ENCODE results near the gene GPR141.

GPR141 gene

GRCh38 chr7:37728747-37729146 is 45.2 kb downstream of the GPR141 start:
- FAIRE-seq = peak; percentile 85
- no peak for DNase-seq (ENCODE audit: insufficient read length, low spot score)
- TF ChIP-seq POLR2A (IDR thresholded peaks at IDR 0.05; ENCODE audit: low read depth, low read length) (no peak), SPI1 (IDR thresholded peaks at IDR 0.05; ENCODE audit: low read depth, low read length) (peak; percentile 93), POLR2AphosphoS5 (IDR thresholded peaks at IDR 0.05; ENCODE audit: low read depth, low read length) (no peak), TAF1 (IDR thresholded peaks at IDR 0.05; ENCODE audit: low read depth, low read length) (no peak)

- peak; percentile 51 for FAIRE-seq
Observed at GRCh38 chr7:37729181-37729580, 45.6 kb downstream of the GPR141 start.

GRCh38 chr7:37730501-37730900 is 46.9 kb downstream of the GPR141 start:
- no peak for TF ChIP-seq SPI1 (IDR thresholded peaks at IDR 0.05; ENCODE audit: low read depth, low read length)
- DNase-seq (ENCODE audit: insufficient read length, low spot score) = no peak

More at GRCh38 chr7:37729181-37729580, 45.6 kb downstream of the GPR141 start:
- TF ChIP-seq SPI1 (IDR thresholded peaks at IDR 0.05; ENCODE audit: low read depth, low read length) (no peak), PAX5 (IDR thresholded peaks at IDR 0.05; ENCODE audit: insufficient read depth, low read length, severe bottlenecking) (no peak), POLR2A (IDR thresholded peaks at IDR 0.05; ENCODE audit: low read depth, low read length) (no peak), POLR2AphosphoS5 (IDR thresholded peaks at IDR 0.05; ENCODE audit: low read depth, low read length) (no peak), TAF1 (IDR thresholded peaks at IDR 0.05; ENCODE audit: low read depth, low read length) (no peak), POU2F2 (IDR thresholded peaks at IDR 0.05; ENCODE audit: low read depth, low read length) (no peak)
- DNase-seq (ENCODE audit: insufficient read length, low spot score) = no peak

DNA sequence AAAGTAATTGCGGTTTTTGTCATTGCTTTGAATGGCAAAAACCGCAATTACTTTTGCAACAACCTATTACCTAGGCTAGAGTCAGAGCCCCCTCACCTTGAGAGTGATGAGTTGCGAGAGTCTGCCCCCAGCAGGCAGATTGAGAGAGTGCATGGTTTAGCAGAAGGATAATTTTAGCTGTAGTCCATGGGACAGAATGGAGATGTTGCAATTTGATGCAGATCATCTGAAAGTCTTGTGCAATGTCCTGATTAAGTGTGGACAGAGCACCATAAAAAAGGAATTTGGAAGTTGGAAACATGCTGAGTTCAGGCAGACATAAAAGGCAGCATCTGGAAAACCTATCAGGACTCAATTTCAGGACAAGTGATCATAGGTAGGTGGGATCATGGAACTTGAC is 48.7 kb downstream of the GPR141 start:
- FAIRE-seq (peak; percentile 95), DNase-seq (ENCODE audit: insufficient read length, low spot score) (peak; percentile 24)
- TF ChIP-seq POLR2A (IDR thresholded peaks at IDR 0.05; ENCODE audit: low read depth, low read length) (no peak), PAX5 (IDR thresholded peaks at IDR 0.05; ENCODE audit: insufficient read depth, low read length, severe bottlenecking) (no peak), POU2F2 (IDR thresholded peaks at IDR 0.05; ENCODE audit: low read depth, low read length) (no peak), TAF1 (IDR thresholded peaks at IDR 0.05; ENCODE audit: low read depth, low read length) (no peak), POLR2AphosphoS5 (IDR thresholded peaks at IDR 0.05; ENCODE audit: low read depth, low read length) (no peak), SPI1 (IDR thresholded peaks at IDR 0.05; ENCODE audit: low read depth, low read length) (no peak)

More at GRCh38 chr7:37730501-37730900, 46.9 kb downstream of the GPR141 start:
- peak; percentile 40 for FAIRE-seq

GRCh38 chr7:37732888-37733287 is 49.3 kb downstream of the GPR141 start:
- no peak for DNase-seq (ENCODE audit: insufficient read length, low spot score)
- FAIRE-seq = peak; percentile 62
- TF ChIP-seq POLR2AphosphoS5 (IDR thresholded peaks at IDR 0.05; ENCODE audit: low read depth, low read length) = no peak
- TF ChIP-seq POU2F2 (IDR thresholded peaks at IDR 0.05; ENCODE audit: low read depth, low read length) = no peak
- no peak for TF ChIP-seq SPI1 (IDR thresholded peaks at IDR 0.05; ENCODE audit: low read depth, low read length)
- no peak for TF ChIP-seq TAF1 (IDR thresholded peaks at IDR 0.05; ENCODE audit: low read depth, low read length)
- no peak for TF ChIP-seq POLR2A (IDR thresholded peaks at IDR 0.05; ENCODE audit: low read depth, low read length)
- TF ChIP-seq PAX5 (IDR thresholded peaks at IDR 0.05; ENCODE audit: insufficient read depth, low read length, severe bottlenecking) = no peak

GRCh38 chr7:37735196-37735595 is 51.6 kb downstream of the GPR141 start:
- TF ChIP-seq SPI1 (IDR thresholded peaks at IDR 0.05; ENCODE audit: low read depth, low read length) = no peak
- no peak for TF ChIP-seq TAF1 (IDR thresholded peaks at IDR 0.05; ENCODE audit: low read depth, low read length)
- no peak for TF ChIP-seq POLR2A (IDR thresholded peaks at IDR 0.05; ENCODE audit: low read depth, low read length)
- DNase-seq (ENCODE audit: insufficient read length, low spot score) (no peak), FAIRE-seq (no peak)

DNA sequence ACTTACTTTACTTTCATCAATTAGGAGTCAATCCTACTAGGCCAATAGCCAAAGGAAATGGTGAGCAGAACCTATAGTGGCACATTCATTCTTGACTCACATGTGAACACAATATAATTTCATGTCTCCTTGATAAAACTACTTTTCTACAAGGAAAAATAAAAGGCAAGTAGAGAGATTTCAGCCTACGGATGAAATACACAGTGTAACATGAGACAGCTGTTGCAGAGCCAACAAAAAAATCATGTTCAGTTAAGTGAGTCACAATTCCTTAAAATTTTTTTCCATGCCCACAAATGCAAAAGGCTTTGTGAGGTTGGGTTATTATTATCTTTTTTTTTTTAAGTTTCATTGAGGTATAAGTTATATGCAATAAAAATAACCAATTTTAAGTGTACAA is 54.8 kb downstream of the GPR141 start:
- no peak for TF ChIP-seq POU2F2 (IDR thresholded peaks at IDR 0.05; ENCODE audit: low read depth, low read length)
- TF ChIP-seq SPI1 (IDR thresholded peaks at IDR 0.05; ENCODE audit: low read depth, low read length) = no peak
- FAIRE-seq (no peak), DNase-seq (ENCODE audit: insufficient read length, low spot score) (no peak)

- no peak for TF ChIP-seq TAF1 (IDR thresholded peaks at IDR 0.05; ENCODE audit: low read depth, low read length)
- TF ChIP-seq POLR2A (IDR thresholded peaks at IDR 0.05; ENCODE audit: low read depth, low read length) = no peak
- no peak for TF ChIP-seq PAX5 (IDR thresholded peaks at IDR 0.05; ENCODE audit: insufficient read depth, low read length, severe bottlenecking)
- DNase-seq (ENCODE audit: insufficient read length, low spot score) (no peak), FAIRE-seq (no peak)
Observed at GRCh38 chr7:37740398-37740797, 56.8 kb downstream of the GPR141 start.

DNA sequence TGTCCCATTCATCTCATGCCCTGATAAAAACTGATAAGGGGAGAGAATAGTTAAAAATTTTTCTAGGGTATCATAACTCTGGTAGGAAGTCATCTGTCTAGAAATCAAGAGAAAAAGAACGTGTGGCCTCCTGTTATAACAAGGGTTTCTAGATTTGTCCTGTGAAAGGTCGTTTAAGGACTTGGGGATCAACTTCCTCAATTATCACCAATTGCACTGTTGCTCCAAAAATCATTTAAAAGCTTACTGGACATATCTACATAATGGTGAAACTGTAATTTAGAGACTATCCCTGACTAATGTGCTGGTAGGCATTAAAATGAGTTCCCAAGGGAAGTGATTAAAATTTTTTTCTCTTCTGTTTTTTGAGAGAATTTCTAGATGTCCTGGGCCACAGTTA is 58.2 kb downstream of the GPR141 start:
- DNase-seq (ENCODE audit: insufficient read length, low spot score) (no peak), FAIRE-seq (no peak)
- TF ChIP-seq TAF1 (IDR thresholded peaks at IDR 0.05; ENCODE audit: low read depth, low read length) (no peak), POU2F2 (IDR thresholded peaks at IDR 0.05; ENCODE audit: low read depth, low read length) (no peak), PAX5 (IDR thresholded peaks at IDR 0.05; ENCODE audit: insufficient read depth, low read length, severe bottlenecking) (no peak), POLR2A (IDR thresholded peaks at IDR 0.05; ENCODE audit: low read depth, low read length) (no peak), POLR2AphosphoS5 (IDR thresholded peaks at IDR 0.05; ENCODE audit: low read depth, low read length) (no peak), SPI1 (IDR thresholded peaks at IDR 0.05; ENCODE audit: low read depth, low read length) (no peak)

DNA sequence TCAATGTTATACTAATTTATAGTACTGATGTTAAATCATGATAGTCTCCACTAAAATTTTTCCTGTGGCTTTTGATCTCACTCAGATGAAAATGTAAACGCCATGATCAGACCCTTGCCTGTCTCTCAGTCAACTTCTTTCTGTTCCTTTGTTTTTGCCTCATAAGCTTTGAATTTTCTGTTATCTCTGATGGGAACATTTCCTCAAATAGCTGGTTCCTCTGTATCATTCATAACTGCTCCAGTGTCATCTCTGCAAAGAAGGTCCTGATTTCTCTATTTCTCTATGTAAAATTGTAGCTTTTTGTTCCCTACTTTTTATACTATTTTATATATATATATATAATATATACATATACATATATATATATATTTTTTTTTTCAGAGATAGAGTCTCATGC is 67.5 kb downstream of the GPR141 start:
- DNase-seq (ENCODE audit: insufficient read length, low spot score) (no peak), FAIRE-seq (no peak)
- TF ChIP-seq TAF1 (IDR thresholded peaks at IDR 0.05; ENCODE audit: low read depth, low read length) (no peak), POLR2AphosphoS5 (IDR thresholded peaks at IDR 0.05; ENCODE audit: low read depth, low read length) (no peak), POLR2A (IDR thresholded peaks at IDR 0.05; ENCODE audit: low read depth, low read length) (no peak), POU2F2 (IDR thresholded peaks at IDR 0.05; ENCODE audit: low read depth, low read length) (no peak), SPI1 (IDR thresholded peaks at IDR 0.05; ENCODE audit: low read depth, low read length) (no peak), PAX5 (IDR thresholded peaks at IDR 0.05; ENCODE audit: insufficient read depth, low read length, severe bottlenecking) (no peak)

- TF ChIP-seq POLR2AphosphoS5 (IDR thresholded peaks at IDR 0.05; ENCODE audit: low read depth, low read length) = no peak
- TF ChIP-seq POLR2A (IDR thresholded peaks at IDR 0.05; ENCODE audit: low read depth, low read length) = no peak
- no peak for TF ChIP-seq PAX5 (IDR thresholded peaks at IDR 0.05; ENCODE audit: insufficient read depth, low read length, severe bottlenecking)
- TF ChIP-seq POU2F2 (IDR thresholded peaks at IDR 0.05; ENCODE audit: low read depth, low read length) = no peak
- TF ChIP-seq TAF1 (IDR thresholded peaks at IDR 0.05; ENCODE audit: low read depth, low read length) = no peak
- TF ChIP-seq SPI1 (IDR thresholded peaks at IDR 0.05; ENCODE audit: low read depth, low read length) = no peak
- FAIRE-seq (no peak), DNase-seq (ENCODE audit: insufficient read length, low spot score) (no peak)
Observed at GRCh38 chr7:37753398-37754050, 70.0 kb downstream of the GPR141 start.
